Measurements from ENCODE around the gene VIPR2.
"Not testable (repeated sequence)": the region's sequence is repeated elsewhere in the genome, so short reads cannot be mapped to it uniquely, and the experiment has no call there.

Gene VIPR2

DNA sequence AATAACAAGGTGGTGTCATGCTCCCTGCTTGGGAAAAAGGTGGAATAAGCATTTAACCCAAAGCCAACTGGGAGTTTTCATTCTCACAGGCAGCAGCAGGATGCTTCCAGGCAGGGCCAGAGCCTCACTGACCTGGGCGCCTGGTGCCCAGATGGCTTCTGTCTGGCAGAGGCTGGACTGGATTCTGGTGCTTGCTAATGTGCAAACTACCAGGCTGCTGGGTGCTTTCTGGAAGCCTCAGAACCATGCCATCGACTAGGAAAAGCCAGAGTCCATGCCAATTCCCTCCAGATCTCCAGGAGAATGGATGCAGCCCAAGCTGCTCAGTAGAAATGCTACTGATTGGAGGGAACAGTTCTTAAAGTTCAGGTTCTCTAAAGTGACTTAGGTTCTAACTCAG, 36.2 kb downstream of the VIPR2 start:
- no peak for FAIRE-seq
- TF ChIP-seq PAX5 (IDR thresholded peaks at IDR 0.05; ENCODE audit: insufficient read depth, low read length, severe bottlenecking) (no peak), POU2F2 (IDR thresholded peaks at IDR 0.05; ENCODE audit: low read depth, low read length) (no peak), POLR2AphosphoS5 (IDR thresholded peaks at IDR 0.05; ENCODE audit: low read depth, low read length) (no peak), TAF1 (IDR thresholded peaks at IDR 0.05; ENCODE audit: low read depth, low read length) (no peak), POLR2A (IDR thresholded peaks at IDR 0.05; ENCODE audit: low read depth, low read length) (no peak), SPI1 (IDR thresholded peaks at IDR 0.05; ENCODE audit: low read depth, low read length) (no peak)
- no peak for DNase-seq (ENCODE audit: insufficient read length, low spot score)

- no peak for TF ChIP-seq SPI1 (IDR thresholded peaks at IDR 0.05; ENCODE audit: low read depth, low read length)
- no peak for TF ChIP-seq TAF1 (IDR thresholded peaks at IDR 0.05; ENCODE audit: low read depth, low read length)
- TF ChIP-seq POLR2AphosphoS5 (IDR thresholded peaks at IDR 0.05; ENCODE audit: low read depth, low read length): no peak
- no peak for TF ChIP-seq POLR2A (IDR thresholded peaks at IDR 0.05; ENCODE audit: low read depth, low read length)
- TF ChIP-seq POU2F2 (IDR thresholded peaks at IDR 0.05; ENCODE audit: low read depth, low read length): no peak
- TF ChIP-seq PAX5 (IDR thresholded peaks at IDR 0.05; ENCODE audit: insufficient read depth, low read length, severe bottlenecking): no peak
- DNase-seq (ENCODE audit: insufficient read length, low spot score): no peak
- FAIRE-seq: no peak
Measured at GRCh38 chr7:159107161-159107892, 37.3 kb downstream of the VIPR2 start.

DNA sequence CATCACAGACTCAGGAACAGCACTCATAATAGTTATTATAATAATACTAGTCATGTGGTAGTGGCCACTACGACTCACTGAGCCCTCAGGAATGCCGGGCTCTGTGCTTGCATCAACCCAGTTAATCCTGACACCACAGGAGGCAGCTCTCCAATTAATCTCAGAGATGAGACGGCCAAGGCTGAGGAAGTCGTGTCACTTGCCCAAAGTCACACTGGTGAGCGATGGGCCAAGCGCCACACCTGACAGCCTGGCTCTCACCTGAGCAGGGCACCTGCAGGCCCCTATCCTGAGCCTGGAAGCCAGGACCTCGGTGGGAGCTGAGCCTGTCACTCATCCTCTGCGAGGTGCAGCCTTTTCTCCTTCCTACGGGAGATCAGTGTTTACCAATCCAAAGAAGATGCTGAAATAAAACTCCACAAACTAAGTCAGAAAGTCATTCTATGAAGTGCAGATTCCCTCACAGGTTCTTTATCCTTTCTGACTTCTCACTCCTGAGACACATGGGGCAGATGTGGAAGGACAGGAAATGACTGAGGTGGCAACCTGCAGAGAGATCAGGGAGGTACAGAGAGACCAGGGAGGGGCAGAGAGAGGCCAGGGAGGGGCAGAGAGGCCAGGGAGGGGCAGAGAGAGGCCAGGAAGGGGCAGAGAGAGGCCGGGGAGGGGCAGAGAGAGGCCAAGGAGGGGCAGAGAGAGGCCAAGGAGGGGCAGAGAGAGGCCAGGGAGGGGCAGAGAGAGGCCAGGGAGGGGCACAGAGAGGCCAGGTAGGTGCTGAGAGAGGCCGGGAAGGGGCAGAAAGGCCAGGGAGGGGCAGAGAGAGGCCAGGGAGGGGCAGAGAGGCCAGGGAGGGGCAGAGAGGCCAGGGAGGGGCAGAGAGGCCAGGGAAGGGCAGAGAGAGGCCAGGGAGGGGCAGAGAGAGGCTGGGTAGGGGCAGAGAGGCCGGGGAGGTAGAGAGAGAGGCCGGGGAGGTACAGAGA, 38.5 kb downstream of the VIPR2 start:
- DNase-seq (ENCODE audit: insufficient read length, low spot score) (no peak), FAIRE-seq (no peak)
- TF ChIP-seq POU2F2 (IDR thresholded peaks at IDR 0.05; ENCODE audit: low read depth, low read length) (no peak), POLR2AphosphoS5 (IDR thresholded peaks at IDR 0.05; ENCODE audit: low read depth, low read length) (no peak), TAF1 (IDR thresholded peaks at IDR 0.05; ENCODE audit: low read depth, low read length) (no peak), PAX5 (IDR thresholded peaks at IDR 0.05; ENCODE audit: insufficient read depth, low read length, severe bottlenecking) (no peak), SPI1 (IDR thresholded peaks at IDR 0.05; ENCODE audit: low read depth, low read length) (no peak), POLR2A (IDR thresholded peaks at IDR 0.05; ENCODE audit: low read depth, low read length) (no peak)

- DNase-seq (ENCODE audit: insufficient read length, low spot score) (no peak), FAIRE-seq (no peak)
- TF ChIP-seq TAF1 (IDR thresholded peaks at IDR 0.05; ENCODE audit: low read depth, low read length): no peak
- TF ChIP-seq SPI1 (IDR thresholded peaks at IDR 0.05; ENCODE audit: low read depth, low read length): no peak
- no peak for TF ChIP-seq POLR2A (IDR thresholded peaks at IDR 0.05; ENCODE audit: low read depth, low read length)
- no peak for TF ChIP-seq POLR2AphosphoS5 (IDR thresholded peaks at IDR 0.05; ENCODE audit: low read depth, low read length)
- no peak for TF ChIP-seq PAX5 (IDR thresholded peaks at IDR 0.05; ENCODE audit: insufficient read depth, low read length, severe bottlenecking)
- no peak for TF ChIP-seq POU2F2 (IDR thresholded peaks at IDR 0.05; ENCODE audit: low read depth, low read length)
Measured at GRCh38 chr7:159105066-159105780, 39.4 kb downstream of the VIPR2 start.

- DNase-seq (ENCODE audit: insufficient read length, low spot score): no peak
- TF ChIP-seq POLR2A (IDR thresholded peaks at IDR 0.05; ENCODE audit: low read depth, low read length): no peak
- TF ChIP-seq POU2F2 (IDR thresholded peaks at IDR 0.05; ENCODE audit: low read depth, low read length): no peak
- TF ChIP-seq TAF1 (IDR thresholded peaks at IDR 0.05; ENCODE audit: low read depth, low read length): no peak
- no peak for TF ChIP-seq PAX5 (IDR thresholded peaks at IDR 0.05; ENCODE audit: insufficient read depth, low read length, severe bottlenecking)
- no peak for FAIRE-seq
Measured at GRCh38 chr7:159104188-159104920, 40.3 kb downstream of the VIPR2 start.

DNA sequence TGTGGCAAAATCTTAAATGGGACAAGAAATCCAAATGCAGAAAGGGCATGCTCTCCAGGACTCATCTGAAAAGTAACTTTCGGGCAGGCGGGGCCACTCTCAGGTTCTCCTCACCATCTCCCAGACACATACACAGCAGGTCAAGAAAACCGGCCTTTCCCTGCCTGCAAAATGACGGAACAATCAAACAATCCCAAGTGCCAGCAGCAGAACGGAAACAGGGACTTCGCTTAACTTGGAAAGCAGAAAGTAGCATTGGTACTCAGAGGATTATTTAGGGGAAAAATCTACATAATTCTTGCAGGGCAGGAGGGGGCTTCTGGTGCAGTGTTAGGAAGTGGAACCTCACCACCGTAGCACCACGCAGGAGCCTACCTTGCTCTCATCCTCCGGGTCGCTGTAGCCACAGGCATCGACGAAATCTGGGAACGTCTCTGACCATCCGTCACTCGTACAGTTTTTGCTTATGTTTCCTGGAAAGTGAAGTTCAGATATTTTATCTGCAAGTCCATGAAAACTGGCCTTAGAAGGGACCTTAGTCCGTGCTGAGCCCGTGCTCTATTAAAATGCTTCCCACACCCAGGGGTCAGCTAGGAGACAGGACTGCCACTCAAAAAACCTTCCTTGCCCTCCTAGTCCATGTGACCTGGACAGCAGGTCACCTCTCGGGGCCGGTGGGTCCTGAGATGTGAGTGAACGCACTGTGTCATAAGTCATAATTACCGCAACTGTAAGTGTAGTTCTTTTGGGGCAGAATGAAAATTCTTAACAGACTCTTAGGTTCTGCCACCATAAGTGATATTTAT, 41.1 kb downstream of the VIPR2 start:
- no peak for DNase-seq (ENCODE audit: insufficient read length, low spot score)
- TF ChIP-seq POLR2AphosphoS5 (IDR thresholded peaks at IDR 0.05; ENCODE audit: low read depth, low read length) (no peak), TAF1 (IDR thresholded peaks at IDR 0.05; ENCODE audit: low read depth, low read length) (no peak), PAX5 (IDR thresholded peaks at IDR 0.05; ENCODE audit: insufficient read depth, low read length, severe bottlenecking) (no peak), POLR2A (IDR thresholded peaks at IDR 0.05; ENCODE audit: low read depth, low read length) (no peak)
- FAIRE-seq: no peak

GRCh38 chr7:159102681-159103381, 41.8 kb downstream of the VIPR2 start:
- FAIRE-seq: no peak
- TF ChIP-seq POLR2A (IDR thresholded peaks at IDR 0.05; ENCODE audit: low read depth, low read length): no peak
- TF ChIP-seq PAX5 (IDR thresholded peaks at IDR 0.05; ENCODE audit: insufficient read depth, low read length, severe bottlenecking): no peak
- no peak for TF ChIP-seq POLR2AphosphoS5 (IDR thresholded peaks at IDR 0.05; ENCODE audit: low read depth, low read length)
- no peak for TF ChIP-seq SPI1 (IDR thresholded peaks at IDR 0.05; ENCODE audit: low read depth, low read length)
- TF ChIP-seq TAF1 (IDR thresholded peaks at IDR 0.05; ENCODE audit: low read depth, low read length): no peak
- TF ChIP-seq POU2F2 (IDR thresholded peaks at IDR 0.05; ENCODE audit: low read depth, low read length): no peak
- no peak for DNase-seq (ENCODE audit: insufficient read length, low spot score)

GRCh38 chr7:159101661-159102091, 43.0 kb downstream of the VIPR2 start:
- not testable (repeated sequence) for FAIRE-seq; DNase-seq (ENCODE audit: insufficient read length, low spot score)

GRCh38 chr7:159101083-159101395, 43.6 kb downstream of the VIPR2 start:
- FAIRE-seq; DNase-seq (ENCODE audit: insufficient read length, low spot score): not testable (repeated sequence)

DNA sequence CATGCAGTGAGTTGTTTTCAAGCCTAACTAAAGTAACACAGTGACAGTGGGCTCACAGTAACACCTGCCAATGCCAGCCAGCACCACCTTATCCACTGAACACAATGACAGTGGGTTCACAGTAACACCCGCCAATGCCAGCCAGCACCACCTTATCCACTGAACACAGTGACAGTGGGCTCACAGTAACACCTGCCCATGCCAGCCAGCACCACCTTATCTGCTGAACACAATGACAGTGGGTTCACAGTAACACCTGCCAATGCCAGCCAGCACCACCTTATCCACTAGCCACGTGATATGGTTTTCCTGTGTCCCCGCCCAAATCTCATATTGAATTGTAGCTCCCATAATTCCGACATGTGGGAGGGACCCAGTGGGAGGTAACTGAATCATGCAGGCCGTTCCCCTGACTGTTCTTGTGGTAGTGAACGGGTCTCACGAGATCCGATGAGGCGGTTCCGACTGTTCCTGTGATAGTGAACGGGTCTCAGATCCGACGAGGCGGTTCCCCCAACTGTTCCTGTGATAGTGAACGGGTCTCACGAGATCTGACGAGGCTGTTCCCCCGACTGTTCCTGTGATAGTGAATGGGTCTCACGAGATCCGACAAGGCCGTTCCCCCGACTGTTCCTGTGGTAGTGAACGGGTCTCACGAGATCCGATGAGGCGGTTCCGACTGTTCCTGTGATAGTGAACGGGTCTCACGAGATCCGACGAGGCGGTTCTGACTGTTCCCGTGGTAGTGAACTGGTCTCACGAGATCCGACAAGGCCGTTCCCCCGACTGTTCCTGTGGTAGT, 44.2 kb downstream of the VIPR2 start:
- DNase-seq (ENCODE audit: insufficient read length, low spot score); FAIRE-seq: not testable (repeated sequence)
